ENCODE data around the gene FOXD2. TPM values are rescaled to one million over a fixed set of nuclear protein-coding genes. Genes with fewer than 3 reads are reported as not detected.

FOXD2 gene
- total and polyA plus RNA-seq, 7 donors, result 0.04 to 0.13 (median 0.04) TPM

DNA sequence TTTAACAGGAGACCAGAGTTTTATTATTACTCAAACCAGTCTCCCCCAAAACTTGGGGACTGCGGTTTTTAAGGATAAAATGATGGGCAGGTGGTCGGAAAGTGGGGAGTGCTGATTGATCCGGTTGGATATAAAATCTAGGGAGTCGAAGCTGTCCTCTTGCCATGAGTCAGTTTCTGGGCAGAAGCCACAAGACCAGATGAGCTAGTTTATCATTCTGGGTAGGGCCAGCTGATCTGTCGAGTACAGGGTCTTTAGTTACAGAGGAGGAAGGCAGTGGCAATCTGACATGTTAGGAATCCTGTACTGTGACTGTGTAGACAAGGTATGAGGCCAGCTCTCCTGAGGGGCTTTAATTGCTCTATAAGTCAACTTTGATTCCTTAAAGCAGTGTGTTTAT lies 44.7 kb upstream of the FOXD2 start:
- H3K4me3 ChIP-seq, result no peak overlapping the region
- no peak for DNase-seq
- intact Hi-C loops (cut with DNase I), result no loop called here

DNA sequence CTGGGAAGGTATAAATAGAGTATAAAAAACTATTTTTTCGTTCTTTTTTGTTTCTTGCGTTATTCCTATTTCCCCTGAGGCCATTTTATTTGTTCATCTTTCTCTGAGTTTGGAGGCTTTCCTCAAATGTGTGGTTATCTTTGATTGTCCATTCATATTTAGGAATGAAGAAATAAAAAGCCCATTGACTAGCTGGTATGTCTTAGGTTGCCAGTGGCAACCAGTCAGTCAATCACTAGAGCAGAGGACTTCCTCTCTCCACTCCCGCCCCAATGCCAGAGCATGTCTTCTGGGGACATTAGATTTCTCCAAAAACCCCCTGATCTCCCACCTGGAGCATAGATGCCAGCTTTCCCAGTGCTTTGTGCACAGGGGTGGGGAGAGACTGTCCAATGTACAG lies 42.4 kb upstream of the FOXD2 start:
- no peaks in the 10 kb centered on the region for H3K9me3 ChIP-seq
- ATAC-seq (no peak), DNase-seq (no peak)
- no peaks in the 10 kb centered on the region for H3K4me1 ChIP-seq
- H3K27ac ChIP-seq, result no peak overlapping the region
- intact Hi-C loops (cut with DNase I), result no loop called here
- H3K27me3 ChIP-seq (ENCODE audit: insufficient read depth in 3 of 3, low read length in 2 of 3), result peaks cover 0 to 50% (median 4%) of the 10 kb centered on the region in 3 donors
- H3K36me3 ChIP-seq (ENCODE audit: insufficient read depth in 1 of 2, low read depth in 1 of 2), result no peaks in the 10 kb centered on the region
- H3K4me3 ChIP-seq, result no peak overlapping the region
- WGBS, 3 donors, result 60 to 88% (median 86%) methylated on average over 3 of the region's 3 CpGs
- TF ChIP-seq, protein P1, sequence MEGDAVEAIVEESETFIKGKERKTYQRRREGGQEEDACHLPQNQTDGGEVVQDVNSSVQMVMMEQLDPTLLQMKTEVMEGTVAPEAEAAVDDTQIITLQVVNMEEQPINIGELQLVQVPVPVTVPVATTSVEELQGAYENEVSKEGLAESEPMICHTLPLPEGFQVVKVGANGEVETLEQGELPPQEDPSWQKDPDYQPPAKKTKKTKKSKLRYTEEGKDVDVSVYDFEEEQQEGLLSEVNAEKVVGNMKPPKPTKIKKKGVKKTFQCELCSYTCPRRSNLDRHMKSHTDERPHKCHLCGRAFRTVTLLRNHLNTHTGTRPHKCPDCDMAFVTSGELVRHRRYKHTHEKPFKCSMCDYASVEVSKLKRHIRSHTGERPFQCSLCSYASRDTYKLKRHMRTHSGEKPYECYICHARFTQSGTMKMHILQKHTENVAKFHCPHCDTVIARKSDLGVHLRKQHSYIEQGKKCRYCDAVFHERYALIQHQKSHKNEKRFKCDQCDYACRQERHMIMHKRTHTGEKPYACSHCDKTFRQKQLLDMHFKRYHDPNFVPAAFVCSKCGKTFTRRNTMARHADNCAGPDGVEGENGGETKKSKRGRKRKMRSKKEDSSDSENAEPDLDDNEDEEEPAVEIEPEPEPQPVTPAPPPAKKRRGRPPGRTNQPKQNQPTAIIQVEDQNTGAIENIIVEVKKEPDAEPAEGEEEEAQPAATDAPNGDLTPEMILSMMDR (IDR thresholded peaks at IDR 0.05), result no peak

More for the DNA sequence above, 44.7 kb upstream of the FOXD2 start:
- WGBS, 3 donors, result 33 to 41% (median 40%) methylated on average over 5 of the region's 5 CpGs
- Histone ChIP-seq H3K4me1 (no peaks in the 10 kb centered on the region), H3K27me3 (ENCODE audit: insufficient read depth in 3 of 3, low read length in 2 of 3) (peaks cover 0 to 35% (median 2%) of the 10 kb centered on the region in 3 donors), H3K27ac (no peak overlapping the region), H3K9me3 (no peaks in the 10 kb centered on the region), H3K36me3 (ENCODE audit: insufficient read depth in 1 of 2, low read depth in 1 of 2) (no peaks in the 10 kb centered on the region)
- TF ChIP-seq, protein P1 (IDR thresholded peaks at IDR 0.05), result no peak
- ATAC-seq, result no peak

DNA sequence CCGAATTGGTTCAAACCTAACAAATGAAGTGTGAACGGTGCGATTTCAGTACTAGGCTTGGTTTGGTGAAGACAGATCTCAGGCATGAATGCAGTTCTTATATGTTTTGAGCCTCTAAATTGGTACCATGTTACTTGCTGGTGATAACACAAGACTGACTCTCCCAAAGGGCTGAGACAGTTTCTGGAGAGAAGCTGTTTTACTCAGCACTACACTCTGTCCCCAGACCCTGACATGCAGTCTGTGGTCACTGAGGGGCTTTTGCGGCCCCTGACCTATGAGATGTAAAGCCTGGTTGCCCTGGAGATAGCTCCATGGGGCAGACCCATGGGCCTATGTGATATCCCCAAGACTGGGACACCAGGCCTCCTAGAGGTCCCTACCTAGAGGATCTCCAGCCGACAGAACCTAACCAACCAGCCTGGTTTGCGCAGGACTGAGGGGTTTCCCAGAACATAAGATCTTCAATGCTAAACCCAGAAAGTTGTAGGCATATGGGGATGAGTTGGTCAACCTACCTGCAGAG lies 41.1 kb upstream of the FOXD2 start:
- Histone ChIP-seq H3K4me3 (no peak overlapping the region), H3K4me1 (no peaks in the 10 kb centered on the region), H3K27me3 (ENCODE audit: insufficient read depth in 3 of 3, low read length in 2 of 3) (peaks cover 0 to 59% (median 4%) of the 10 kb centered on the region in 3 donors), H3K27ac (no peak overlapping the region), H3K9me3 (no peaks in the 10 kb centered on the region), H3K36me3 (ENCODE audit: insufficient read depth in 1 of 2, low read depth in 1 of 2) (no peaks in the 10 kb centered on the region)
- 92 to 94% (median 93%) methylated on average over 6 of the region's 6 CpGs for WGBS, 3 donors
- DNase-seq (no peak), ATAC-seq (no peak)
- intact Hi-C loops (cut with DNase I), result no loop called here
- TF ChIP-seq, protein P1 (IDR thresholded peaks at IDR 0.05), result no peak

DNA sequence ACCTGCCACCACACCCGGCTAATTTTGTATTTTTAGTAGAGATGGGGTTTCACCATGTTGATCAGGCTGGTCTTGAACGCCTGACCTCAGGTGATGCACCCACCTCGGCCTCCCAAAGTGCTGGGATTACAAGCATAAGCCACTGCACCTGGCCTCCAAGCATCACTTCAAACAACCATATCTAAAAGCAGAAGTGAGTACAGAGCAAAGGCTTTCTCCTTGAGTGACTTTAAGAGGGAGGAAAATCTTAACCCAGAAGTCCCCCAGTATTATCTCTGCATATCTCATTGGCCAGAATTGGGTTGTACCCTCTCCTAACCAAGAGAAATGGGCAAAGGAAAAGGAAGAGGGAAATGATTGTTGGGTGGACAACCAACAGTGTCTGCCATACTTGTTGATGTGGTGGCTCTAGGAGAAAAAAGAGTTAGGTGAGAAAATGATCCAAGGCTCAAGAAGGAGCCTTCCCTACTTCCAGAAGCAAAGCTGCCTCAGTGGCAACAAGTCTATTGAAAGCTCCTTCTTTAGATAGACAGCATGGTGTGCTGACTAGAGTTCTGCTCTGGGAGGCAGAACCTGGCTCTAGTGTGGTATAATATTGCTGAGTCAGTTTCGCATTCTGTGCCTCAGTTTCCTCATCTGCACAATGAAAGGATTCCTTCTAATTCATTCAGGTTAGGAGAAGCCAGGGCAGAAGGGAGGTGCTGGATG lies 38.6 kb upstream of the FOXD2 start:
- DNase-seq (no peak), ATAC-seq (no peak)
- WGBS, 3 donors, result 77 to 85% (median 80%) methylated on average over 4 of the region's 4 CpGs
- intact Hi-C loops (cut with DNase I), result no loop called here
- Histone ChIP-seq H3K9me3 (no peaks in the 10 kb centered on the region), H3K36me3 (ENCODE audit: insufficient read depth in 1 of 2, low read depth in 1 of 2) (no peaks in the 10 kb centered on the region), H3K27ac (no peak overlapping the region), H3K27me3 (ENCODE audit: insufficient read depth in 3 of 3, low read length in 2 of 3) (peaks cover 0 to 53% (median 2%) of the 10 kb centered on the region in 3 donors), H3K4me3 (no peak overlapping the region), H3K4me1 (no peaks in the 10 kb centered on the region)
- TF ChIP-seq, protein P1 (IDR thresholded peaks at IDR 0.05), result no peak

DNA sequence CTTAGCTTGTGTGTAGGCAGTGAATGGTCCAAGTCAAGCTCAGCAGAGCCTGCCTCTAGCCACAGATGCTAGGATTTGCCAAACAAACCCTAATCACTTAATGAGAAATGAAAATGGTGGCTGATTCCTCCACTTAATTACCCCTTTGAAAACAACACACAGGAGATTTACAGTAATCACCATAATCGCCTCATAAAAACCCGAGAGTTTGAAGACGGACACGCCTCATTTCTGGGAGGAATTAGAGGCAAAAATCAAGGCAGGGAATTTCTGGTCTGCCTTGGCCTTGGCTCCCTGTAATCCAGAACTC lies 38.0 kb upstream of the FOXD2 start:
- no peak for DNase-seq
- Histone ChIP-seq H3K27ac (no peak overlapping the region), H3K36me3 (ENCODE audit: insufficient read depth in 1 of 2, low read depth in 1 of 2) (no peaks in the 10 kb centered on the region), H3K9me3 (no peaks in the 10 kb centered on the region), H3K4me1 (no peaks in the 10 kb centered on the region), H3K4me3 (no peak overlapping the region), H3K27me3 (ENCODE audit: insufficient read depth in 3 of 3, low read length in 2 of 3) (peaks cover 0 to 53% (median 2%) of the 10 kb centered on the region in 3 donors)
- TF ChIP-seq, protein P1 (IDR thresholded peaks at IDR 0.05), result no peak
- ATAC-seq, result no peak
- intact Hi-C loops (cut with DNase I), result no loop called here
- WGBS, 3 donors, result 74 to 75% (median 74%) methylated on average over 4 of the region's 4 CpGs

Data from psoas muscle (tissue), 8 donors.